ENCODE data around the gene ERBB4.

Gene ERBB4

DNA sequence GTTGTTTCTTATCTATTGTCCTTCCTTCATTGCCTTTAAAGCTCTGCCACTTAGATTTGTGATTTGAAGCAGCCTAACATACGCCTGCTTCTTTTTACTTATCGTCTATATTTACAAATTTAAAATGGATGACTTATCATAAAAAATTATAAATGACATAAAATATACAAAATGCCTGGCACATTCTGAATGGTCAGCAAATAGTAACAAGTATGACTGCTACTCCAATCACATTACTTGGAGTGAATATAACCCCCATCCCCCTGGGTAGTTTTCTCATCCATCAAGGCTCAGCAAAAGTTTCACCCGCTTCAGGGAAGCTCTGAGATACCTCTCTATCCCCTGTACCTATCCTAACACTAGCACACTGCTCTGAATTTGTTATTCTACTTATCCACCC lies 708.9 kb downstream of the ERBB4 start:
- CTCF ChIA-PET = no interaction called here
- Mint-ChIP-seq H3K4me1 (no peaks in the 10 kb centered on the region), H3K36me3 (no peaks in the 10 kb centered on the region), H3K4me3 (no peak overlapping the region), H3K27ac (no peak overlapping the region), H3K9me3 (no peaks in the 10 kb centered on the region), H3K27me3 (no peaks in the 10 kb centered on the region)
- no peak for DNase-seq

DNA sequence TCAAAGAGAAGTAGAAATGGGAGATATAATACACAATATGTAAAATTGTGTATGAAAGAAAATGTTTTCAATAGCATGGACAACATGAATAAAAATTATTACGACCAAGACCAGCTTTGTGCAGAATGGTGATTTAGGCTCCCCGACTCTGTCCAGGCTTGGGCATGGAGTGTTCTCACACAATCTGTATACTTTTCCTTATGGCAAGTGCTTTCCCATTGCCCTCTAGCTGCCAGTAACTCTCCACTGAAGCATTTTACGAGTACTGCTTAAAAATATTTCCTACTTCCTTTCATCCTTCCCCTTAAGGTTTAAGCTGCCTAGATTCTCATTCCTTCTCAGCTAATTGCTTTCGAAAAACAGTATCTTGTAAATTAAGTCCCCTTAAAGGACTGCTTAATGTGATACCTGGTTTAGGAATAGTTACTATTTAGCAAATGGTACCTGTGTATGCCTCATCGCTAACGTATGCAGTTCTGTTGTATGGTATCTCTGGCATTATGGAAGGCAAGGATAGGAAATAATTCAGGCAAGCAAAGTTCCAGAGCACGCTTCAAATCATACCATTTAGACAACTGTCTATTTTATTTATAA lies 714.6 kb downstream of the ERBB4 start:
- no peak for DNase-seq
- no peak overlapping the region for H3K27ac Mint-ChIP-seq

DNA sequence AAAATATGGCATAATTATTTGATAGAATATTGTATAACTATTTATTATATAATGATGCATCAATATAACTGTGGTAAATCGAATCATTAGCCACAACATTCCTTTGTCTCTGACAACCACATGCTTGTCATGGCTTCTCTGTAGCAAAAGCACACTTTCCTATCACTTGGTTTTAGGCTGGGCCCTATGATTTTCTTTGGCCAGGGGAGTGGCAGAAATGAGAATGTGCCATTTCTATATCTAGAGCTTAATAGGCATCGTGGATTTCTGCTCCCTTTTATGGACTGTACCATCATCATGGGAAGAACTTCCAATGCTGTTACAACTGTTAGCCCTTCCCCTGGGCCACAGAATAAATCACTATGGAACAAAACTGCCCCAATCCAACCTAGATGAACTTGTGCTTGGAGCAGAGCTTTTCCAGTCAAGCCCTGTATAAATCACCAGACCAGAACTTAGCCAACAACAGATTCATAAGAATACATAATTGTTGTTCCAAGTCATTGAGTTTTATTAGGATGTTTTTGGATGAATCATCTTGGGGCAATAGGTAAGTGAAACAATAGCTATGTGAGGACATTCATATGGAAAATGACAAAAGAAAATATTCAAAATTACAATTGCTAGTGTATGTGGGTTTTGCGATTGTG lies 715.8 kb downstream of the ERBB4 start:
- Mint-ChIP-seq H3K4me3 (no peak overlapping the region), H3K4me1 (no peaks in the 10 kb centered on the region), H3K27me3 (no peaks in the 10 kb centered on the region), H3K9me3 (no peaks in the 10 kb centered on the region), H3K27ac (no peak overlapping the region), H3K36me3 (no peaks in the 10 kb centered on the region)
- DNase-seq = no peak
- CTCF ChIA-PET = no interaction called here

More for the DNA sequence above, 714.6 kb downstream of the ERBB4 start:
- H3K4me3 Mint-ChIP-seq = no peak overlapping the region
- H3K9me3 Mint-ChIP-seq = no peaks in the 10 kb centered on the region
- H3K27me3 Mint-ChIP-seq = no peaks in the 10 kb centered on the region
- no peaks in the 10 kb centered on the region for H3K36me3 Mint-ChIP-seq
- H3K4me1 Mint-ChIP-seq = no peaks in the 10 kb centered on the region
- CTCF ChIA-PET = no interaction called here

DNA sequence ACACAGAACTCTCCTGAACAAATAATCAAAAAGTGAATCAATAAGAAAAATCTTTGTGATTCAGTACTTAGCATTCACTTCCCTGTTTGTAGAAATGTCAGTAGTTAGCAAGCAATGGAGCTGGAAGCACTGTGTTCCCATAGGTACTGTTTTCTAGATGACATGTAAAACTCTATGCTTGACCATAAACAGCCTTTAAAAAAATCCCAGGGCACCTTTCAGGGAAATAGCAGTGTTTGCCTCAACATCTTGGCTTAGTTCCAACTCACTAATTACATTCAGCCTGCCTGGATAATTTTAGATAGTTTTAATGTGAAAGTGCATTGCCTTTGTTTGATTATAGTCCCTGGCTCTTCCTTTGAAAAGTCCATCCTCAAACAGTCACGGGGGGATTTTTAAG lies 721.8 kb downstream of the ERBB4 start:
- H3K36me3 Mint-ChIP-seq = no peaks in the 10 kb centered on the region
- H3K4me3 Mint-ChIP-seq = no peak overlapping the region
- DNase-seq = no peak
- H3K9me3 Mint-ChIP-seq = no peaks in the 10 kb centered on the region
- CTCF ChIA-PET = no interaction called here
- no peaks in the 10 kb centered on the region for H3K27me3 Mint-ChIP-seq
- H3K27ac Mint-ChIP-seq = no peak overlapping the region
- H3K4me1 Mint-ChIP-seq = no peaks in the 10 kb centered on the region

DNA sequence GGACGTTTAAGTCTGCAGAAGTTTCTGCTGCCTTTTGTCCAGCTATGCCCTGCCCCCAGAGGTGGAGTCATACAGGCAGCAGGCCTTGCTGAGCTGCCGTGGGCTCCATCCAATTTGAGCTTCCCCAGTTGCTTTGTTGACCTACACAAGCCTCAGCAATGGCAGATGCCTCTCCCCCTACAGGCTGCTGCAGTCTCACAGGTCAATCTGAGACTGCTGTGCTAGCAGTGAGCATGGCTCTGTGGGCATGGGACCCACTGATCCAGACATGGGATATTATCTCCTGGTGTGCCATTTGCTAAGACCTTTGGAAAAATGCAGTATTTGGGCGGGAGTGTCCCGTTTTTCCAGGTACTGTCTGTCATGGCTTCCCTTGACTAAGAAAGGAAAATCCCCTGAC lies 726.0 kb downstream of the ERBB4 start:
- Mint-ChIP-seq H3K27ac (no peak overlapping the region), H3K36me3 (no peaks in the 10 kb centered on the region), H3K9me3 (no peaks in the 10 kb centered on the region), H3K27me3 (no peaks in the 10 kb centered on the region), H3K4me3 (no peak overlapping the region), H3K4me1 (no peaks in the 10 kb centered on the region)
- no peak for DNase-seq
- CTCF ChIA-PET = no interaction called here

DNA sequence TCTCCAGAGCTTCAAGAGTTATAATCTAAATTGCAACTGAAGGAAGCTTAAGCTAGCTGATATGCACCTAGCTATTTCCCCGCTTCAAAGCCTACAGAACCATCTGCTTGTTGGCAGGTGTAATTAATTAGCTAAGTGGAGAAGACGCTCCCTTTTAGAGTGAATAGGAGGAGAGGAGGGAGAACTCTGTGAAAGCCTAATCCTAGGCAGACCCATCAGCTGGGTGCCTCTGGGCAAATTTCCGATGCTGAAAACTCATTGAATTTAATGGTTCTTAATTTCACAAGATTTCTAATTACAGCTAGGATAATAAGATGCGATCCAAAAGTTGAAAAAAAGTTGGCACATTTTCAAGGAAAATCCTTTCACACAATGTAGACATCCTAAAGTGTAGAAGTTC lies 735.9 kb downstream of the ERBB4 start:
- H3K36me3 Mint-ChIP-seq = no peaks in the 10 kb centered on the region
- no peaks in the 10 kb centered on the region for H3K27me3 Mint-ChIP-seq
- no peak for DNase-seq
- H3K27ac Mint-ChIP-seq = no peak overlapping the region
- CTCF ChIA-PET = no interaction called here
- H3K9me3 Mint-ChIP-seq = no peaks in the 10 kb centered on the region
- no peak overlapping the region for H3K4me3 Mint-ChIP-seq
- no peaks in the 10 kb centered on the region for H3K4me1 Mint-ChIP-seq

DNA sequence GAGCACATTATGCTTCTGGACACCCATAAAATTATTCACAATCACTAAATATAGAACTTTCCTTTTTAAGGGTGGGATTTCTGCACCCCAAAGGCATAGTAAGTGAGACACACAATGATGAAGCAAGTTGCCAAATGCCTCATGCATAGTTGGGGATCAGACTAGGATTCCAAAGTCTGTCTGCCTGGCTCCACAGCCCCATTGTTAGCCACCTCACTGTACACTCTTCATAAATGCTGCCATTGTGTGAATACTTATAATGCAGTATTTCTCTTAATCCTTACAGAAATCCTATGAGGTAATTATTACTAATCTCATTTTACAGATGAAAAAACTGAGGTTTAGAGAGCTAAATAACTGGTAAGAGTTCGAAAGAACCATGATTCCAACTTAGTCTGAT lies 738.6 kb downstream of the ERBB4 start:
- H3K9me3 Mint-ChIP-seq = no peaks in the 10 kb centered on the region
- no peak overlapping the region for H3K4me3 Mint-ChIP-seq
- H3K27me3 Mint-ChIP-seq = no peaks in the 10 kb centered on the region
- DNase-seq = no peak
- H3K27ac Mint-ChIP-seq = no peak overlapping the region
- no peaks in the 10 kb centered on the region for H3K36me3 Mint-ChIP-seq
- CTCF ChIA-PET = no interaction called here
- no peaks in the 10 kb centered on the region for H3K4me1 Mint-ChIP-seq

DNA sequence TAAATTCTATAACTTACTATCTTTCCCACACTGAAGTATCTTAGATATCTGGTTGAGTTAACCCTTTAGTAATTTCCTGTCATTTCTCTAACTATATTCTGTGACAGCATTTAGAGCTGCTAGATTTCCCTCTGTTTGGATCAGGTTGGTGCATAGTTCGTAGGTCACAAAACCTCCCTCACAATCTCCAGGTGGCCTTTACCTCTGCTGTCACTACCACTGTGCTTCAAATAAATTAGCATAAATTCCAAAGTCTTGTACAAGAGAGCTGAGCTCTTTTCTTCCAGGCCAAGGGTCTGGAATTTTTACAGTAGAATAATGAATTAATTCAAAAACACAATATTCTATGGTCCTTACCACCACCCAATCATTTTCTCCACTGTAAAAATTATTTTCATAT lies 739.7 kb downstream of the ERBB4 start:
- H3K36me3 Mint-ChIP-seq = no peaks in the 10 kb centered on the region
- no peak overlapping the region for H3K4me3 Mint-ChIP-seq
- H3K27ac Mint-ChIP-seq = no peak overlapping the region
- H3K9me3 Mint-ChIP-seq = no peaks in the 10 kb centered on the region
- H3K27me3 Mint-ChIP-seq = no peaks in the 10 kb centered on the region
- H3K4me1 Mint-ChIP-seq = no peaks in the 10 kb centered on the region
- no peak for DNase-seq
- CTCF ChIA-PET = no interaction called here

DNA sequence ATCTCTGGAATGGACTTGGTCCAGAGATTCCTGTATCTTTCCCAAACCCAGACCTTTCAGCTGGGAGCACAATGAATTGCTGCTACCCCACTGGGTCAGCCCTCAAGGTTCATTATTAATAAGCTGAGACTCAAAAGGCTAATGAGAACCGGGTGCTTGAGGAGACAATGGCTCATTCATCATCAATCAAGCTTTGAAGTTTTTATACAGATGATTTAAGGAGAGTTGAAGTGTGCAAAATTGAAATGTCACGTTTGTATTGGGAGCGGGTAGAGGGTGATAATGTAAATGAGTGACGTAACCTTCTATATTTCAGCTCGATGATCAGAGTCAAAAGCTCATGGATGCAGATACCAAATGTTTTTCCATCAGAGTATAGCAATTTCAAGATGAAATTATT lies 744.9 kb downstream of the ERBB4 start:
- no peaks in the 10 kb centered on the region for H3K36me3 Mint-ChIP-seq
- no peaks in the 10 kb centered on the region for H3K9me3 Mint-ChIP-seq
- CTCF ChIA-PET = no interaction called here
- H3K27ac Mint-ChIP-seq = no peak overlapping the region
- H3K27me3 Mint-ChIP-seq = no peaks in the 10 kb centered on the region
- DNase-seq = no peak
- no peaks in the 10 kb centered on the region for H3K4me1 Mint-ChIP-seq
- H3K4me3 Mint-ChIP-seq = no peak overlapping the region

DNA sequence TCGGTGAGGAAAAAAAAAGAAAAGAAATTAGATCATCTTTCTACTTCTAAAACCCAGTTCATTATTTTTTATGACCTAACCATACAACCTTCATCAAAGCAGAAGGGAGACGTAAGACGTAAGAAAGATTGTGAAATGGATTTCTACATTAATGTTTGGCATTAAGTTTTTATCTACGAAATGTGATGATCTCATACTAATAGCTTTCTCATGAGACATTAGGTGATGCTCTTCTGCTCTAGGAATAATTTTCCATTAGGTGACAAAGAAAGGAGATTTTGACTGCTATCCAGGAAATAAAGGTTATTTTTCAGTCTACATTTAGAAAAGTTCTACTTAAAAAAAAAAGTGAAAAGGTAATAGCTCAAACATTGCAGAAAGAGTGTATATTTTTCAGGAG lies 748.6 kb downstream of the ERBB4 start:
- H3K36me3 Mint-ChIP-seq = no peaks in the 10 kb centered on the region

DNA sequence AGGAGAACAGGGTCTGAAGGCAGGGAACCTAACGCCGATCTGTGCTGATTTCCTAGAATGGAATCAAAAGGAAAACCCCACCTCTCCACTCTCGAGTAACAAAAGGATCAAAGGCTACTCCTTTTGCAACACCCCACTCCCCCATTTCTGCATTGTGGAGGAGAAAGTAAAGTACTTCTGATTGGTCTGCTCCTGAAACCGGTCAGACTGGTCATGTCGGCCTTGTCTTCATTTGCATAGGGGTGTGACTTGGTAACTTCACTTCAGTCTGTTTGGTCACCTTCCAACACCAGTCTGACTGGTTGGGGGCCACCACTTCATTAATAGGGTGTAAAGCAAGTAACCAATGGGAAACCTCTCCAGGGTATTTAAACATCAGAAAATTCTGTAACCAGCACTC lies 771.9 kb downstream of the ERBB4 start:
- Mint-ChIP-seq H3K27me3 (no peaks in the 10 kb centered on the region), H3K4me1 (no peaks in the 10 kb centered on the region), H3K36me3 (no peaks in the 10 kb centered on the region), H3K4me3 (no peak overlapping the region), H3K9me3 (peaks cover 5% of the 10 kb centered on the region), H3K27ac (no peak overlapping the region)
- DNase-seq = no peak
- CTCF ChIA-PET = no interaction called here

More for the DNA sequence above, 748.6 kb downstream of the ERBB4 start:
- H3K27me3 Mint-ChIP-seq = no peaks in the 10 kb centered on the region
- H3K27ac Mint-ChIP-seq = no peak overlapping the region
- CTCF ChIA-PET = no interaction called here
- H3K4me1 Mint-ChIP-seq = no peaks in the 10 kb centered on the region
- DNase-seq = no peak
- H3K4me3 Mint-ChIP-seq = no peak overlapping the region
- no peaks in the 10 kb centered on the region for H3K9me3 Mint-ChIP-seq

DNA sequence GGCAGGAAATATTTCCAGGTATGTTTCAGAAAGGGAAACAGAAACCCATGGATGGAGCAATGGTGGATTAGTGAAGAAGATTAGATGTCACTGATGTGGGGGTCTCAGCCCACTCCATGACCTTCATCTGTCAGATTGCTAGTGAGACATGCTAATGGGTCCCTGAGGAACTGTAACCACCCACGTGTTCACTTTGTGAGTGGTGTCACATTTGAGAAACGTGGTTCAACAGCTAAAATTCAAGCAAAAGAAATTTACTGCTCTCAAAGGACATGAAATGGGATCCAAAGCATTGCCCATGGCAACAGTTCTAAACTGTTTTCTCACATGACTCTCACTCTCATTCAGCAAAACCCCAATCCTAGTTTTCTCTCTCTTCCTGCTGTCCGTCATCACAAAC lies 776.1 kb downstream of the ERBB4 start:
- CTCF ChIA-PET = interaction anchor here (0.6 kb wide), 1 partner anchor 261 kb away, joined by 3 read pairs; no protein-coding TSS in a partner anchor
- peaks cover 2% of the 10 kb centered on the region for H3K9me3 Mint-ChIP-seq
- no peaks in the 10 kb centered on the region for H3K27me3 Mint-ChIP-seq
- no peak overlapping the region for H3K27ac Mint-ChIP-seq
- no peaks in the 10 kb centered on the region for H3K36me3 Mint-ChIP-seq
- no peak for DNase-seq
- H3K4me1 Mint-ChIP-seq = no peaks in the 10 kb centered on the region
- no peak overlapping the region for H3K4me3 Mint-ChIP-seq

DNA sequence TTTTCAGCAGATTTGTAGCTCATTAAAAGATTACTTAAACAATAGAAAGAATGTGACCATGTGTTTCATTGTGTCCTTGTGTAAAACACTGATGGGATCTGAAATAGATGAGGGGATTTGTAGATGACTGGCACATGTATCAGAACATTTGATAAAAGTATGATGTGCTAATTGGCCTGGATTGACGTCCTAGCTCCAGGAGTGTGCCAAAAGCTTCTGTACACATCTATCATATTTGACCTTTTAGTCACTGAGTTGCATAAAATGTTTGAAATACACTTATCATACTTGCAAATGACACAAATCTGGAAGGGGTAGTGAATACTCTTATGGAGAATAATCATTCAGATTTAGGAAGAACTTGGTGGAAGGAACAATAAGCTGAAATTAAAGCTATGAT lies 778.5 kb downstream of the ERBB4 start:
- CTCF ChIA-PET = no interaction called here
- H3K4me1 Mint-ChIP-seq = no peaks in the 10 kb centered on the region
- H3K27ac Mint-ChIP-seq = no peak overlapping the region
- H3K4me3 Mint-ChIP-seq = no peak overlapping the region
- H3K27me3 Mint-ChIP-seq = no peaks in the 10 kb centered on the region
- DNase-seq = no peak
- no peaks in the 10 kb centered on the region for H3K36me3 Mint-ChIP-seq
- no peaks in the 10 kb centered on the region for H3K9me3 Mint-ChIP-seq

DNA sequence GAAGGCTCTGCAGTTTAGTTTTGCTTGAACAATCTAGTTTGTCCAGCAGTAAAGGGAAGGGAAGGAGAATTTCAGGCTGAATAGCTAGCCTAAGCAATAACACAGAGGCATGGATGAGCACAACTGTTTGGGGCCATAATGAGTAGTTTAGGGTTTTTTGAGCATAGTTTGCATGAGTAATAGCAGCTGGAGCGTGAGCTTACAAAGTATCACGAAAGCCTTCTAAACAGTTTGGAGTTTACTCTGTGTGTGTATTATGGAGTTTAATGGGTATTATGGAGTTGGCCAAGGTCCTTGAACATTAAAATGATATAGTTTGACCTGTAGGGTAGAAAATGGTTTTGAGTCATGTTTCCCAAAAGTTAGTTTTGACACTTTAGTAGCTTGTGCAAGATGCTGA lies 782.3 kb downstream of the ERBB4 start:
- Mint-ChIP-seq H3K36me3 (no peaks in the 10 kb centered on the region), H3K27me3 (no peaks in the 10 kb centered on the region), H3K4me3 (no peak overlapping the region), H3K4me1 (no peaks in the 10 kb centered on the region), H3K27ac (no peak overlapping the region), H3K9me3 (no peaks in the 10 kb centered on the region)
- CTCF ChIA-PET = no interaction called here
- no peak for DNase-seq

DNA sequence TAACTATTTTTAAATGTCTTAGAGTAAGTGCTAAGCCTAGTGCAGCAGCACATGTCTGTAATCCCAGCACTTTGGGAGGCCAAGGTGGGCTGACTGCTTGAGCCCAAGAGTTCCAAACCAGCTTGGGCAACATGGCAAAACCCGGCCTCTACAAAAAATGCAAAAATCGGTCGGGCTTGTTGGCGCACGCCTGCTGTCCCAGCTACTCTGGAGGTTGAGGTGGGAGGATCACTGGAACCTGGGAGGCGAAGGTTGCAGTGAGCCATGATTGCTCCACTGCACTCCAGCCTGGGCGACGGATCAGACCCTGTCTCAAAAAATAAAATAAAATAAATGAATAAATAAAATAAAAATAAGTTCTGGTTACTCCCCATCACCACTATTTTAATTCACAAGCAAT lies 783.4 kb downstream of the ERBB4 start:
- no peak overlapping the region for H3K4me3 Mint-ChIP-seq
- CTCF ChIA-PET = no interaction called here
- H3K9me3 Mint-ChIP-seq = no peaks in the 10 kb centered on the region
- H3K4me1 Mint-ChIP-seq = no peaks in the 10 kb centered on the region
- DNase-seq = no peak
- no peaks in the 10 kb centered on the region for H3K36me3 Mint-ChIP-seq
- no peak overlapping the region for H3K27ac Mint-ChIP-seq
- H3K27me3 Mint-ChIP-seq = no peaks in the 10 kb centered on the region

DNA sequence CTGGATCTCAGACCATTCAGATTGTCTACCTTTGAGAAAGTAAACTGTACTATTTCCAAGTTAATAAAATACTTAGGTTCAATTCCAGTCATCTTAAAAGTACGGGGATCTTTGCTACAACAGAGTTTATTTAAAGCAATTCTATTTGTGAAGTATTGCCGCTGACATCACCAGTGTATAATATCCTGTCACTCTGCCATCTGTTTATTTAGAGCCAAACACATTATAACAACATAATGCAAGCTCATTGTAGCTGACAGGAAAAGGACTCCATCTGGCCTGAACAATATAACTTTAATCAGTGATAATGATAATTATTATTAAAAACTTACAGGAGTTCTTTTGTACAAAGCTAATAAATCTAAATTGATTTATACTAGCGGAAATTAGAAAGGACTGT lies 786.8 kb downstream of the ERBB4 start:
- Mint-ChIP-seq H3K27me3 (no peaks in the 10 kb centered on the region), H3K27ac (no peak overlapping the region), H3K9me3 (no peaks in the 10 kb centered on the region), H3K4me3 (no peak overlapping the region), H3K4me1 (no peaks in the 10 kb centered on the region), H3K36me3 (no peaks in the 10 kb centered on the region)
- CTCF ChIA-PET = no interaction called here
- no peak for DNase-seq

Data from activated naive CD4-positive, alpha-beta T cell treated with anti-CD3 and anti-CD28 coated beads, Interleukin-2, amount 10 ng/mL, durations not matched to agents 7 days and 5 days (primary cell).